ENCODE results near the gene ELN.

- TF ChIP-seq GATA2 (IDR thresholded peaks at IDR 0.05; ENCODE audit: low read depth, low read length), result no peak
- no peak for TF ChIP-seq GATA3 (IDR thresholded peaks at IDR 0.05; ENCODE audit: low read depth, low read length)
Observed at GRCh38 chr7:74040791-74041520, 13.0 kb downstream of the ELN start.
